IMR-90 (cell line): ENCODE measurements around the gene ARHGEF4. TPM values are rescaled to one million over a fixed set of nuclear protein-coding genes. Genes with fewer than 3 reads are reported as not detected.

Source experiments
- ATAC-seq: fragments of 200-7000 bp; cut with Tn5 transposase; 2 replicates; pipeline ENCODE4 v1.9.1; 2020; ENCODE audit warnings: low read depth, mild to moderate bottlenecking, moderate library complexity
- BruUV-seq: library from RNA; stranded (reverse); fragments of 400-500 nt; replicated peaks from 2 replicates; lab custom pipeline; 2021; lab: Mats Ljungman, UMichigan
- CTCF ChIA-PET: fragments of 300-600 bp; formaldehyde crosslinking; extraction: SDS; loops from one replicate; lab custom pipeline; 2021; ENCODE audit warnings: antibody characterized with exemption; lab: Yijun Ruan, JAX
- POLR2A ChIA-PET: fragments of 300-600 bp; sonication (Branson Sonifier 250); formaldehyde crosslinking; loops from one replicate; lab custom pipeline; 2022; ENCODE audit warnings: antibody characterized with exemption; ENCODE audit not compliant: unreplicated experiment; lab: Charles Lee
- DNase-seq: peaks from one replicate; pipeline ENCODE4 v3.0.0; 2013
- H2AFZ ChIP-seq: replicated peaks from 2 replicates; pipeline ENCODE3; 2013; ENCODE audit warnings: low read length, mild to moderate bottlenecking; ENCODE audit not compliant: poor library complexity
- H2AK5ac ChIP-seq: 2 replicates; pipeline ENCODE4 v1.6.1; 2013; ENCODE audit warnings: low read depth, low read length, inconsistent platforms
- H2AK9ac ChIP-seq: replicated peaks from 2 replicates; pipeline ENCODE3; 2013; ENCODE audit warnings: mild to moderate bottlenecking, low read depth, low read length, moderate library complexity; ENCODE audit not compliant: poor library complexity
- H2BK120ac ChIP-seq: 2 replicates; pipeline ENCODE4 v1.6.1; 2013; ENCODE audit warnings: low read depth, low read length, inconsistent platforms
- H2BK15ac ChIP-seq: 3 replicates; pipeline ENCODE4 v1.6.1; 2013; ENCODE audit warnings: low read depth, low read length, inconsistent platforms
- H2BK20ac ChIP-seq: 2 replicates; pipeline ENCODE4 v1.6.1; 2013; ENCODE audit warnings: low read depth, mild to moderate bottlenecking, inconsistent platforms, low read length, moderate library complexity
- H2BK5ac ChIP-seq: 2 replicates; pipeline ENCODE4 v1.6.1; 2013; ENCODE audit warnings: mild to moderate bottlenecking, low read depth, low read length, inconsistent platforms; ENCODE audit not compliant: poor library complexity, severe bottlenecking
- H3K14ac ChIP-seq: replicated peaks from 2 replicates; pipeline ENCODE4 v1.6.1; 2013; ENCODE audit warnings: low read depth, low read length, inconsistent platforms
- H3K18ac ChIP-seq: 2 replicates; pipeline ENCODE4 v1.6.1; 2013; ENCODE audit warnings: low read depth, low read length, control low read depth
- H3K23ac ChIP-seq: 2 replicates; pipeline ENCODE4 v1.6.1; 2013; ENCODE audit warnings: low read depth, low read length, inconsistent platforms
- H3K27ac ChIP-seq: 2 replicates; pipeline ENCODE4 v1.5.1; 2013; ENCODE audit warnings: mild to moderate bottlenecking, control low read depth, low read length; ENCODE audit not compliant: insufficient read depth
- H3K27me3 ChIP-seq: 2 replicates; pipeline ENCODE4 v1.6.1; 2013; ENCODE audit warnings: low read length; ENCODE audit not compliant: control insufficient read depth, insufficient read depth
- H3K36me3 ChIP-seq: 2 replicates; pipeline ENCODE4 v1.6.1; 2013; ENCODE audit warnings: low read length, mixed read lengths; ENCODE audit not compliant: control insufficient read depth, insufficient read depth
- H3K4ac ChIP-seq: 2 replicates; pipeline ENCODE4 v1.6.1; 2013; ENCODE audit warnings: low read depth, low read length, inconsistent platforms
- H3K4me1 ChIP-seq: 2 replicates; pipeline ENCODE4 v1.6.1; 2013; ENCODE audit warnings: low read length, mixed read lengths; ENCODE audit not compliant: control insufficient read depth, insufficient read depth
- H3K4me2 ChIP-seq: 2 replicates; pipeline ENCODE4 v1.6.1; 2013; ENCODE audit warnings: low read depth, mild to moderate bottlenecking, control low read depth, low read length, moderate library complexity
- H3K4me3 ChIP-seq: 2 replicates; pipeline ENCODE4 v1.5.1; 2013; ENCODE audit warnings: low read depth, mild to moderate bottlenecking, control low read depth, low read length, moderate library complexity; ENCODE audit not compliant: insufficient read depth
- H3K56ac ChIP-seq: 2 replicates; pipeline ENCODE4 v1.6.1; 2013; ENCODE audit warnings: low read length, inconsistent platforms; ENCODE audit not compliant: insufficient read depth; ENCODE audit errors: extremely low read depth
- H3K79me1 ChIP-seq, 2 experiments: 2 replicates each; pipeline ENCODE4 v1.6.1; 2013; ENCODE audit warnings: low read length in 2 of 2, inconsistent platforms in 1 of 2, low read depth in 1 of 2
- H3K9ac ChIP-seq: 2 replicates; pipeline ENCODE4 v1.6.1; 2013; ENCODE audit warnings: low read depth, low read length, control low read depth
- H3K9me1 ChIP-seq: 2 replicates; pipeline ENCODE4 v1.6.1; 2013; ENCODE audit warnings: low read length, inconsistent platforms; ENCODE audit not compliant: insufficient read depth
- H3K9me3 ChIP-seq: 2 replicates; pipeline ENCODE4 v1.6.1; 2013; ENCODE audit warnings: low read length; ENCODE audit not compliant: control insufficient read depth, insufficient read depth
- H4K20me1 ChIP-seq: 2 replicates; pipeline ENCODE4 v1.6.1; 2013; ENCODE audit warnings: low read length, inconsistent platforms; ENCODE audit not compliant: insufficient read depth
- H4K5ac ChIP-seq: 2 replicates; pipeline ENCODE4 v1.6.1; 2013; ENCODE audit warnings: mild to moderate bottlenecking, low read depth, low read length, control low read depth
- H4K8ac ChIP-seq, 2 experiments: 2 replicates each; pipeline ENCODE4 v1.6.1; 2013; ENCODE audit warnings: low read depth in 2 of 2, low read length in 2 of 2, control low read depth in 1 of 2, inconsistent platforms in 1 of 2
- H4K91ac ChIP-seq: 2 replicates; pipeline ENCODE4 v1.6.1; 2013; ENCODE audit warnings: low read depth, low read length, inconsistent platforms; ENCODE audit not compliant: insufficient read depth
- BHLHE40 ChIP-seq: fragments of 150-350 bp; IDR thresholded peaks from 2 replicates; pipeline ENCODE4 v1.6.1; 2016; ENCODE audit warnings: mild to moderate bottlenecking, low read depth, low read length
- CEBPB ChIP-seq: IDR thresholded peaks from 2 replicates; pipeline ENCODE4 v1.6.1; 2012; ENCODE audit warnings: low read depth, low read length, improper control_type of control experiment
- CHD1 ChIP-seq: IDR thresholded peaks from 2 replicates; pipeline ENCODE4 v1.6.1; 2012; ENCODE audit warnings: low read depth, low read length, improper control_type of control experiment
- FOS ChIP-seq: fragments of 150-350 bp; IDR thresholded peaks from 2 replicates; pipeline ENCODE4 v1.6.1; 2016; ENCODE audit warnings: low read depth, low read length
- MAFK ChIP-seq: IDR thresholded peaks from 2 replicates; pipeline ENCODE4 v1.6.1; 2012; ENCODE audit warnings: low read depth, low read length, improper control_type of control experiment
- MXI1 ChIP-seq: IDR thresholded peaks from 2 replicates; pipeline ENCODE4 v1.6.1; 2012; ENCODE audit warnings: low read depth, mild to moderate bottlenecking, low read length, moderate library complexity, borderline replicate concordance
- POLR2A ChIP-seq: IDR thresholded peaks from 2 replicates; pipeline ENCODE4 v1.6.1; 2012; ENCODE audit warnings: mild to moderate bottlenecking, low read depth, low read length
- RAD21 ChIP-seq: IDR thresholded peaks from 2 replicates; pipeline ENCODE4 v1.6.1; 2012; ENCODE audit warnings: low read length, improper control_type of control experiment
- RCOR1 ChIP-seq: IDR thresholded peaks from 2 replicates; pipeline ENCODE4 v1.6.1; 2012; ENCODE audit warnings: mild to moderate bottlenecking, low read length, improper control_type of control experiment; ENCODE audit not compliant: insufficient replicate concordance
- RFX5 ChIP-seq: IDR thresholded peaks from 2 replicates; pipeline ENCODE4 v1.8.0; 2012; ENCODE audit warnings: low read depth, mild to moderate bottlenecking, low read length, moderate library complexity
- SMC3 ChIP-seq: fragments of 150-350 bp; IDR thresholded peaks from 2 replicates; pipeline ENCODE4 v1.6.1; 2016; ENCODE audit warnings: low read depth, mild to moderate bottlenecking, antibody characterized with exemption, low read length, moderate library complexity
- WGBS, 2 experiments: methylation state at CpG; one replicate each; pipeline versions ENCODE4 v1.1.5 to v1.1.7; 2013; ENCODE audit warnings: missing lambda C conversion rate in 2 of 2; ENCODE audit not compliant: insufficient read length in 1 of 2; ENCODE audit errors: extremely low coverage in 2 of 2; 5-methylcytosine and 5-hydroxymethylcytosine counted together
- dilution Hi-C: fragments of 300-500 bp; cut with HindIII; formaldehyde crosslinking; loops from one replicate; pipeline ENCODE4 v1.14.3; 2018; ENCODE audit warnings: low sequenced_read_pairs; ENCODE audit not compliant: unreplicated experiment
- in situ Hi-C: fragments of 300-500 bp; cut with MboI; formaldehyde crosslinking; loops from 3 replicates; pipeline ENCODE4 v1.14.3; 2019; ENCODE audit warnings: low sequenced_read_pairs, inconsistent platforms, mixed read lengths
- intact Hi-C: fragments of 100-400 bp; cut with micrococcal nuclease; formaldehyde crosslinking; loops from 2 replicates; pipeline ENCODE4 v1.10.0; 2022
- polyA plus RNA-seq, 3 experiments: library from polyadenylated mRNA; depleted of rRNA; stranded (reverse); fragments of >200 nt; gene quantifications; 2 replicates each; pipeline ENCODE4 v1.2.3, GENCODE V29; 2012; ENCODE audit warnings: low replicate concordance in 1 of 3
- total RNA-seq: library from RNA; depleted of rRNA; stranded (reverse); fragments of >200 nt; gene quantifications from 2 replicates; pipeline ENCODE4 v1.2.3, GENCODE V29; 2012
- TF ChIP-seq, protein P1 (sequence below): fragments of 150-350 bp; IDR thresholded peaks from 2 replicates; pipeline ENCODE4 v1.6.1; 2017; ENCODE audit warnings: mild to moderate bottlenecking, antibody characterized with exemption, low read length, low read depth
- TF ChIP-seq, protein P2 (sequence below): conservative IDR thresholded peaks from 2 replicates; pipeline ENCODE4 v1.5.1; 2012; ENCODE audit warnings: mild to moderate bottlenecking, low read depth, low read length, improper control_type of control experiment
- TF ChIP-seq, protein P3 (sequence below): fragments of 150-350 bp; IDR thresholded peaks from 2 replicates; pipeline ENCODE4 v1.6.1; 2016; ENCODE audit warnings: low read depth, mild to moderate bottlenecking, low read length, moderate library complexity, borderline replicate concordance

ARHGEF4 gene
- total and polyA plus RNA-seq, 2 of the 4 experiments (the other 2 are of a cell fraction) = 2.7 to 5.0 TPM

DNA sequence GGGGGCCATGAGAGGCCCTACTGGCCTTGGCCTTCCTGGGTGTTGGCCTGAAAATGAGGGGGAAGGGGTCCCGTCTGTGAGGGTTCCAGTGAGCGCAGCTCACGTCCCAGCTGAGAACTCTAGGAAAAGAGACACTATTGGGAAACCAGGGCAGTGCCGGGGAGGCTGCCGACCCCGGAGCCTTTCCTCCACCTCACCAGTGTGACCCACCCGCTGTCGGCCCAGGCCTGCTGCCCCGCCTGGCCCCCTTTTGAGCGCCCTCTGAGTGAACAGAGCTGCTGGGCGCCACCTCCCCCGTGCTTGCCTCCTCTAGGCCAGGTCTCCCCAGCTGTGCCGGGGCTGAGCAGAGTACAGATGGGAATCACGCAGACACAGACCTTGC lies 17.5 kb upstream of the ARHGEF4 start:
- H2BK15ac ChIP-seq = no peak overlapping the region
- intact Hi-C loops (no loop called here), in situ Hi-C loops (no loop called here), dilution Hi-C loops (no loop called here)
- no peak overlapping the region for H2AFZ ChIP-seq
- no peak overlapping the region for H3K4me2 ChIP-seq
- H3K9ac ChIP-seq = no peak overlapping the region
- no peaks in the 10 kb centered on the region for H3K9me1 ChIP-seq
- no peaks in the 10 kb centered on the region for H4K20me1 ChIP-seq
- H3K18ac ChIP-seq = no peak overlapping the region
- no peak overlapping the region for H3K56ac ChIP-seq
- TF ChIP-seq FOS = no peak
- TF ChIP-seq RAD21 = no peak
- no peak for TF ChIP-seq MAFK
- no peak for TF ChIP-seq RFX5
- TF ChIP-seq, protein P1, sequence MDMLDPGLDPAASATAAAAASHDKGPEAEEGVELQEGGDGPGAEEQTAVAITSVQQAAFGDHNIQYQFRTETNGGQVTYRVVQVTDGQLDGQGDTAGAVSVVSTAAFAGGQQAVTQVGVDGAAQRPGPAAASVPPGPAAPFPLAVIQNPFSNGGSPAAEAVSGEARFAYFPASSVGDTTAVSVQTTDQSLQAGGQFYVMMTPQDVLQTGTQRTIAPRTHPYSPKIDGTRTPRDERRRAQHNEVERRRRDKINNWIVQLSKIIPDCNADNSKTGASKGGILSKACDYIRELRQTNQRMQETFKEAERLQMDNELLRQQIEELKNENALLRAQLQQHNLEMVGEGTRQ = no peak
- no peak for TF ChIP-seq MXI1
- TF ChIP-seq SMC3 = no peak
- TF ChIP-seq POLR2A = no peak
- TF ChIP-seq BHLHE40 = no peak
- TF ChIP-seq, protein P2, sequence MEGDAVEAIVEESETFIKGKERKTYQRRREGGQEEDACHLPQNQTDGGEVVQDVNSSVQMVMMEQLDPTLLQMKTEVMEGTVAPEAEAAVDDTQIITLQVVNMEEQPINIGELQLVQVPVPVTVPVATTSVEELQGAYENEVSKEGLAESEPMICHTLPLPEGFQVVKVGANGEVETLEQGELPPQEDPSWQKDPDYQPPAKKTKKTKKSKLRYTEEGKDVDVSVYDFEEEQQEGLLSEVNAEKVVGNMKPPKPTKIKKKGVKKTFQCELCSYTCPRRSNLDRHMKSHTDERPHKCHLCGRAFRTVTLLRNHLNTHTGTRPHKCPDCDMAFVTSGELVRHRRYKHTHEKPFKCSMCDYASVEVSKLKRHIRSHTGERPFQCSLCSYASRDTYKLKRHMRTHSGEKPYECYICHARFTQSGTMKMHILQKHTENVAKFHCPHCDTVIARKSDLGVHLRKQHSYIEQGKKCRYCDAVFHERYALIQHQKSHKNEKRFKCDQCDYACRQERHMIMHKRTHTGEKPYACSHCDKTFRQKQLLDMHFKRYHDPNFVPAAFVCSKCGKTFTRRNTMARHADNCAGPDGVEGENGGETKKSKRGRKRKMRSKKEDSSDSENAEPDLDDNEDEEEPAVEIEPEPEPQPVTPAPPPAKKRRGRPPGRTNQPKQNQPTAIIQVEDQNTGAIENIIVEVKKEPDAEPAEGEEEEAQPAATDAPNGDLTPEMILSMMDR = no peak
- TF ChIP-seq, protein P3, sequence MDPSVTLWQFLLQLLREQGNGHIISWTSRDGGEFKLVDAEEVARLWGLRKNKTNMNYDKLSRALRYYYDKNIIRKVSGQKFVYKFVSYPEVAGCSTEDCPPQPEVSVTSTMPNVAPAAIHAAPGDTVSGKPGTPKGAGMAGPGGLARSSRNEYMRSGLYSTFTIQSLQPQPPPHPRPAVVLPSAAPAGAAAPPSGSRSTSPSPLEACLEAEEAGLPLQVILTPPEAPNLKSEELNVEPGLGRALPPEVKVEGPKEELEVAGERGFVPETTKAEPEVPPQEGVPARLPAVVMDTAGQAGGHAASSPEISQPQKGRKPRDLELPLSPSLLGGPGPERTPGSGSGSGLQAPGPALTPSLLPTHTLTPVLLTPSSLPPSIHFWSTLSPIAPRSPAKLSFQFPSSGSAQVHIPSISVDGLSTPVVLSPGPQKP = no peak
- TF ChIP-seq CHD1 = no peak
- TF ChIP-seq CEBPB = no peak
- no peak for TF ChIP-seq RCOR1
- no peak overlapping the region for H2BK5ac ChIP-seq
- H2BK20ac ChIP-seq = no peak overlapping the region
- no peak overlapping the region for H4K91ac ChIP-seq
- H3K79me1 ChIP-seq = no peaks in the 10 kb centered on the region
- no peak overlapping the region for H3K4ac ChIP-seq
- H2AK9ac ChIP-seq = no peak overlapping the region
- H3K27me3 ChIP-seq = no peaks in the 10 kb centered on the region; the same call in 1 of the 2 replicates
- CTCF ChIA-PET = no interaction called here
- BruUV-seq = no TSS peak
- no peaks in the 10 kb centered on the region for H3K36me3 ChIP-seq
- H3K23ac ChIP-seq = no peak overlapping the region
- no peak overlapping the region for H3K27ac ChIP-seq
- H2AK5ac ChIP-seq = no peak overlapping the region
- H4K8ac ChIP-seq = no peak overlapping the region
- DNase-seq (no peak), ATAC-seq (no peak)
- H4K5ac ChIP-seq = no peak overlapping the region
- 59% methylated on average over 4 of the region's 14 CpGs; no CpG with 5 or more reads in 1 of the 2 experiments for WGBS, 2 experiments
- no peak overlapping the region for H2BK120ac ChIP-seq
- H3K14ac ChIP-seq = no peak overlapping the region
- H3K4me3 ChIP-seq = no peak overlapping the region
- peaks cover 2% of the 10 kb centered on the region; the same call in 1 of the 2 replicates for H3K4me1 ChIP-seq
- POLR2A ChIA-PET = no interaction called here
- H3K9me3 ChIP-seq = no peaks in the 10 kb centered on the region
